ENCODE measurements around the gene FBXL2. TPM values are rescaled to one million over a fixed set of nuclear protein-coding genes. Genes with fewer than 3 reads are reported as not detected.

Gene FBXL2
- polyA plus RNA-seq, 1 experiment = 19.1 TPM

- Histone ChIP-seq H3K36me3 (ENCODE audit: control insufficient read depth, insufficient read depth, low read length) (no peaks in the 10 kb centered on the region), H3K27me3 (ENCODE audit: control insufficient read depth, insufficient read depth, low read length) (no peaks in the 10 kb centered on the region), H3K4me3 (ENCODE audit: low read depth, low read length) (no peak overlapping the region)
- no peak for TF ChIP-seq CTCF (IDR thresholded peaks at IDR 0.05; ENCODE audit: insufficient read depth, low read depth, low read length)
- ChIA-PET CTCF (interaction anchor here (0.5 to 1.3 kb wide), 3 partner anchors 28 to 188 kb away, joined by 3 read pairs; no protein-coding TSS in a partner anchor), POLR2A (no interaction called here)
- no peak for DNase-seq (ENCODE audit: low read depth)
Measured at GRCh38 chr3:33273628-33274027, 3.6 kb upstream of the FBXL2 start.

GRCh38 chr3:33278163-33278562, 921 bp downstream of the FBXL2 start:
- Histone ChIP-seq H3K36me3 (ENCODE audit: control insufficient read depth, insufficient read depth, low read length) (no peaks in the 10 kb centered on the region), H3K4me3 (ENCODE audit: low read depth, low read length) (peak overlapping the region; percentile 66), H3K27me3 (ENCODE audit: control insufficient read depth, insufficient read depth, low read length) (no peaks in the 10 kb centered on the region)
- POLR2A ChIA-PET = no interaction called here
- no peak for DNase-seq (ENCODE audit: low read depth)
- no peak for TF ChIP-seq CTCF (IDR thresholded peaks at IDR 0.05; ENCODE audit: insufficient read depth, low read depth, low read length)
- CTCF ChIA-PET = interaction anchor here (0.6 to 1.6 kb wide), 4 partner anchors 14 to 323 kb away, joined by 3 to 6 read pairs (median 4); no protein-coding TSS in a partner anchor

GRCh38 chr3:33287672-33288282, 10.5 kb downstream of the FBXL2 start:
- no peaks in the 10 kb centered on the region for H3K27me3 ChIP-seq (ENCODE audit: control insufficient read depth, insufficient read depth, low read length)
- ChIA-PET CTCF (no interaction called here), POLR2A (no interaction called here)
- no peak for TF ChIP-seq CTCF (IDR thresholded peaks at IDR 0.05; ENCODE audit: insufficient read depth, low read depth, low read length)
- H3K4me3 ChIP-seq (ENCODE audit: low read depth, low read length) = no peak overlapping the region
- no peak for DNase-seq (ENCODE audit: low read depth)
- no peaks in the 10 kb centered on the region for H3K36me3 ChIP-seq (ENCODE audit: control insufficient read depth, insufficient read depth, low read length)

GRCh38 chr3:33299395-33300081, 22.3 kb downstream of the FBXL2 start:
- CTCF ChIA-PET = interaction anchor here (0.8 to 2.5 kb wide), 4 partner anchors 8 to 168 kb away, joined by 3 to 12 read pairs (median 4); no protein-coding TSS in a partner anchor
- POLR2A ChIA-PET = interaction anchor here (0.6 kb wide), 1 partner anchor 134 kb away, joined by 4 read pairs; no protein-coding TSS in a partner anchor
- no peak overlapping the region for H3K4me3 ChIP-seq (ENCODE audit: low read depth, low read length)
- H3K36me3 ChIP-seq (ENCODE audit: control insufficient read depth, insufficient read depth, low read length) = no peaks in the 10 kb centered on the region
- no peaks in the 10 kb centered on the region for H3K27me3 ChIP-seq (ENCODE audit: control insufficient read depth, insufficient read depth, low read length)
- TF ChIP-seq CTCF (IDR thresholded peaks at IDR 0.05; ENCODE audit: insufficient read depth, low read depth, low read length) = no peak
- DNase-seq (ENCODE audit: low read depth) = peak; percentile 61

- POLR2A ChIA-PET = no interaction called here
- H3K27me3 ChIP-seq (ENCODE audit: control insufficient read depth, insufficient read depth, low read length) = no peaks in the 10 kb centered on the region
- no peak overlapping the region for H3K4me3 ChIP-seq (ENCODE audit: low read depth, low read length)
- CTCF ChIA-PET = no interaction called here
- no peaks in the 10 kb centered on the region for H3K36me3 ChIP-seq (ENCODE audit: control insufficient read depth, insufficient read depth, low read length)
- DNase-seq (ENCODE audit: low read depth) = no peak
- no peak for TF ChIP-seq CTCF (IDR thresholded peaks at IDR 0.05; ENCODE audit: insufficient read depth, low read depth, low read length)
Measured at GRCh38 chr3:33312361-33312760, 35.1 kb downstream of the FBXL2 start.

All from BJ (cell line).